Gastrocnemius medialis (tissue), 4 donors: Measurements from ENCODE around the gene RAB17.

Experiments used
- CTCF ChIP-seq, 5 experiments: fragments of 450-650 bp in 3 of 5; fragments of 200-600 bp in 2 of 5; sonication (generic) in 2 of 5; IDR thresholded peaks in 4 of 5; conservative IDR thresholded peaks in 1 of 5; 1 replicate in 4 of 5; 2 replicates in 1 of 5; pipeline ENCODE4 v1.5.1; 2016 to 2019; ENCODE audit warnings: antibody characterized with exemption in 5 of 5, mild to moderate bottlenecking in 3 of 5, moderate library complexity in 3 of 5
- POLR2A ChIP-seq, 2 donors: fragments of 450-650 bp; IDR thresholded peaks; one replicate each; pipeline ENCODE4 v1.6.1; 2017; ENCODE audit warnings: antibody characterized with exemption in 2 of 2, mild to moderate bottlenecking in 2 of 2, moderate library complexity in 2 of 2

DNA sequence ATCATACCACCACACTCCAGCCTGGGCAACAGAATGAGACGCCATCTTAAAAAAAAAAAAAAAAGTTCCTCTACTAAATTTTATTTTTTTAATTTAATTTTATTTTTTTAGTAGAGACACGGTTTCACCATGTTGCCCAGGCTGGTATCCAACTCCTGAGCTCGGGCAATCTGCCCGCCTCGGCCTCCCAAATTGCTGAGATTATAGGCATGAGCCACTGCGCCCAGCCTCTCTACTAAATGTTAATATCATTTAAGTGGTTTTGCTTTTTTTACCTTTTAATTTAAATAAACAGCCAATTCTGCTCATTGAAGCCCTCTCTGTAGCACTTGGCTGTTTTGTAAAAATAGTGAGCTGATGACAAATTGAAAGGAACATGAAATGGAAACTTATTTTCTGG is 9.2 kb downstream of the RAB17 start:
- no peak for TF ChIP-seq CTCF (IDR thresholded peaks at IDR 0.05 in 4 of 5, conservative IDR thresholded peaks at IDR 0.05 in 1 of 5)
- no peak for TF ChIP-seq POLR2A (IDR thresholded peaks at IDR 0.05)
